HepG2 (cell line): ENCODE measurements around the gene PRDM10. TPM values are rescaled to one million over a fixed set of nuclear protein-coding genes. Genes with fewer than 3 reads are reported as not detected.

ENCODE experiments used
- ATAC-seq: fragments of 200-7000 bp; cut with Tn5 transposase; 3 replicates; pipeline ENCODE4 v1.9.1; 2020; ENCODE audit warnings: mild to moderate bottlenecking, moderate library complexity
- BruUV-seq: library from RNA; stranded (reverse); fragments of 400-500 nt; replicated peaks from 2 replicates; lab custom pipeline; 2021; lab: Mats Ljungman, UMichigan
- CTCF ChIA-PET: fragments of 300-600 bp; formaldehyde crosslinking; extraction: SDS; loops from one replicate; lab custom pipeline; 2021; ENCODE audit warnings: low total read pairs, inconsistent platforms, low intra/inter-chr PET ratio; lab: Yijun Ruan, JAX
- POLR2A ChIA-PET: fragments of 350-600 bp; sonication (Branson Sonifier 250); formaldehyde crosslinking; loops from one replicate; lab custom pipeline; 2020; ENCODE audit warnings: antibody characterized with exemption, inconsistent platforms; lab: Yijun Ruan, JAX
- DNase-seq: peaks from one replicate; pipeline ENCODE4 v3.0.0-alpha.2; 2015; ENCODE audit warnings: low spot score
- FAIRE-seq: peaks from 3 replicates; lab custom pipeline; 2011; peaks lifted over from hg19 to GRCh38; lab: Jason Lieb, UNC
- H2AFZ ChIP-seq: one replicate; pipeline ENCODE4 v1.6.1; 2011; ENCODE audit warnings: low read length, inconsistent platforms
- H3K27ac ChIP-seq: fragments of 300-600 bp; 3 replicates; pipeline ENCODE4 v1.8.0; 2011; ENCODE audit warnings: mixed run types, mild to moderate bottlenecking, mixed read lengths, low read length, inconsistent platforms; ENCODE audit not compliant: insufficient read depth; ENCODE audit errors: extremely low read length
- H3K27me3 ChIP-seq, 2 experiments: fragments of 200-600 bp in 1 of 2; 2 replicates in 1 of 2; 3 replicates in 1 of 2; pipeline versions ENCODE4 v1.6.0 to v1.8.0; 2011; ENCODE audit warnings: low read length in 2 of 2, mild to moderate bottlenecking in 2 of 2, moderate library complexity in 2 of 2, inconsistent platforms in 1 of 2; ENCODE audit not compliant: insufficient read depth in 2 of 2, control insufficient read depth in 1 of 2
- H3K36me3 ChIP-seq, 2 experiments: fragments of 200-600 bp in 1 of 2; replicated peaks in 1 of 2; 2 replicates in 1 of 2; 3 replicates in 1 of 2; pipeline versions ENCODE4 v1.5.1 to v1.8.0; 2011; ENCODE audit warnings: low read length in 2 of 2, inconsistent platforms in 1 of 2; ENCODE audit not compliant: insufficient read depth in 2 of 2, control insufficient read depth in 1 of 2
- H3K4me1 ChIP-seq: 2 replicates; pipeline ENCODE4 v1.5.1; 2012; ENCODE audit warnings: low read length, inconsistent platforms; ENCODE audit not compliant: insufficient read depth
- H3K4me2 ChIP-seq: 2 replicates; pipeline ENCODE4 v1.6.0; 2011; ENCODE audit warnings: low read depth, low read length, inconsistent platforms
- H3K4me3 ChIP-seq, 3 experiments: fragments of 200-600 bp in 1 of 3; sonication (generic), shearing (Covaris generic) in 1 of 3; replicated peaks in 1 of 3; 2 replicates each; pipeline ENCODE4 v1.5.1; 2011 to 2016; ENCODE audit warnings: low read length in 3 of 3, inconsistent platforms in 2 of 3, low read depth in 2 of 3, mild to moderate bottlenecking in 2 of 3, control low read depth in 1 of 3, mixed read lengths in 1 of 3; ENCODE audit not compliant: insufficient read depth in 1 of 3
- H3K79me2 ChIP-seq: one replicate; pipeline ENCODE4 v1.6.1; 2011; ENCODE audit warnings: low read length, inconsistent platforms; ENCODE audit not compliant: insufficient read depth
- H3K9ac ChIP-seq: 2 replicates; pipeline ENCODE4 v1.6.0; 2011; ENCODE audit warnings: mild to moderate bottlenecking, low read depth, low read length, inconsistent platforms; ENCODE audit not compliant: insufficient read depth
- H3K9me3 ChIP-seq: 2 replicates; pipeline ENCODE4 v1.5.1; 2012; ENCODE audit warnings: mild to moderate bottlenecking, low read length
- H4K20me1 ChIP-seq: 2 replicates; pipeline ENCODE4 v1.6.0; 2011; ENCODE audit warnings: inconsistent platforms, mild to moderate bottlenecking, low read length, moderate library complexity; ENCODE audit not compliant: insufficient read depth
- AGO1 ChIP-seq: fragments of 200-400 bp; formaldehyde crosslinking; IDR thresholded peaks from 2 replicates; pipeline ENCODE4 v1.6.1; 2017; ENCODE audit warnings: mild to moderate bottlenecking, low read depth, low read length, moderate library complexity; ENCODE audit not compliant: poor library complexity, severe bottlenecking
- ATF1 ChIP-seq: IDR thresholded peaks from 2 replicates; pipeline ENCODE4 v1.6.1; 2016; ENCODE audit warnings: mild to moderate bottlenecking, control low read depth
- BRCA1 ChIP-seq: sonication (generic); formaldehyde crosslinking; IDR thresholded peaks from 2 replicates; pipeline ENCODE4 v1.4.0; 2020; ENCODE audit warnings: missing genetic modification reagents
- CC2D1A ChIP-seq: sonication (generic); formaldehyde crosslinking; IDR thresholded peaks from 2 replicates; pipeline ENCODE4 v1.8.1; 2023; ENCODE audit warnings: mild to moderate bottlenecking, missing genetic modification reagents
- HES4 ChIP-seq: sonication (generic); formaldehyde crosslinking; IDR thresholded peaks from 2 replicates; pipeline ENCODE4 v1.9.0; 2021; ENCODE audit warnings: mild to moderate bottlenecking, missing genetic modification reagents, borderline replicate concordance
- HHEX ChIP-seq: IDR thresholded peaks from 2 replicates; pipeline ENCODE4 v1.6.1; 2016; ENCODE audit warnings: control low read depth
- HNRNPL ChIP-seq: fragments of 200-400 bp; formaldehyde crosslinking; IDR thresholded peaks from 2 replicates; pipeline ENCODE4 v1.6.1; 2017; ENCODE audit warnings: mild to moderate bottlenecking, low read depth, low read length
- IKZF1 ChIP-seq: fragments of 450-650 bp; IDR thresholded peaks from 2 replicates; pipeline ENCODE4 v1.7.1; 2016
- MED8 ChIP-seq: sonication (generic); formaldehyde crosslinking; IDR thresholded peaks from 2 replicates; pipeline ENCODE4 v1.8.1; 2023; ENCODE audit warnings: mild to moderate bottlenecking, missing genetic modification reagents; ENCODE audit not compliant: insufficient replicate concordance
- PHF8 ChIP-seq: sonication (generic); formaldehyde crosslinking; IDR thresholded peaks from 2 replicates; pipeline ENCODE4 v1.5.0; 2020; ENCODE audit warnings: missing genetic modification reagents
- SALL1 ChIP-seq: sonication (generic); formaldehyde crosslinking; IDR thresholded peaks from 2 replicates; pipeline ENCODE4 v1.8.0; 2022; ENCODE audit warnings: mild to moderate bottlenecking, missing genetic modification reagents
- SP140L ChIP-seq: sonication (generic); formaldehyde crosslinking; IDR thresholded peaks from 2 replicates; pipeline ENCODE4 v1.4.0; 2020; ENCODE audit warnings: missing genetic modification reagents, borderline replicate concordance
- TARDBP ChIP-seq: sonication (generic); formaldehyde crosslinking; IDR thresholded peaks from 2 replicates; pipeline ENCODE4 v1.8.0; 2022; ENCODE audit warnings: mild to moderate bottlenecking, missing genetic modification reagents
- ZBTB38 ChIP-seq: sonication (generic); formaldehyde crosslinking; IDR thresholded peaks from 2 replicates; pipeline ENCODE4 v1.5.1; 2020; ENCODE audit warnings: mild to moderate bottlenecking, missing genetic modification reagents
- WGBS: methylation state at CpG from one replicate; pipeline ENCODE4 v1.1.6; 2017; ENCODE audit warnings: low lambda C conversion rate; 5-methylcytosine and 5-hydroxymethylcytosine counted together
- in situ Hi-C: cut with HindIII; loops from 2 replicates; pipeline ENCODE4 v1.10.0; 2017; ENCODE audit warnings: low pct_unique_long_range_greater_than_20kb; ENCODE audit not compliant: extremely low pct_ligation_motif_present
- intact Hi-C: fragments of 100-400 bp; cut with micrococcal nuclease; formaldehyde crosslinking; loops from one replicate; pipeline ENCODE4 v1.10.0; 2022; ENCODE audit not compliant: unreplicated experiment
- polyA plus RNA-seq, 8 experiments: library from polyadenylated mRNA; depleted of rRNA in 3 of 8; stranded (reverse) in 7 of 8; unstranded in 1 of 8; fragments of >200 nt; fragmentation: Illumina TruSeq in 4 of 8; extraction: Trizol in 4 of 8; gene quantifications; 2 replicates each; pipeline versions ENCODE4 v1.2.1 to v1.2.3, GENCODE V29; 2011 to 2016; ENCODE audit warnings: low read depth in 4 of 8, missing spikeins in 1 of 8, mixed read lengths in 1 of 8; ENCODE audit not compliant: insufficient read depth in 1 of 8
- total RNA-seq, 5 experiments: library from RNA; depleted of rRNA; stranded (reverse); fragments of >200 nt; fragmentation: Illumina TruSeq; extraction: Trizol; gene quantifications; 2 replicates each; pipeline ENCODE4 v1.2.3, GENCODE V29; 2016; ENCODE audit warnings: low read depth in 1 of 5
- TF ChIP-seq, protein P1 (sequence below): sonication (generic); formaldehyde crosslinking; IDR thresholded peaks from 2 replicates; pipeline ENCODE4 v1.4.0; 2020; ENCODE audit warnings: missing genetic modification reagents, borderline replicate concordance
- TF ChIP-seq, protein P2 (sequence below): sonication (generic); formaldehyde crosslinking; IDR thresholded peaks from 2 replicates; pipeline ENCODE4 v1.9.0; 2022; ENCODE audit warnings: missing genetic modification reagents, mild to moderate bottlenecking, borderline replicate concordance
- TF ChIP-seq, protein P3 (sequence below): sonication (generic); formaldehyde crosslinking; IDR thresholded peaks from 2 replicates; pipeline ENCODE4 v1.4.0; 2020; ENCODE audit warnings: missing genetic modification reagents

PRDM10 gene
- total and polyA plus RNA-seq, 2 of the 13 experiments (the other 11 are each of a cell fraction or from before 2014, with no cell fraction given) = 5.7 to 5.8 TPM

GRCh38 chr11:129975543-129975942, 27.1 kb downstream of the PRDM10 start:
- DNase-seq (no peak), ATAC-seq (no peak), FAIRE-seq (no peak)
- WGBS = no CpG with 5 or more reads among the region's 2 CpGs
- BruUV-seq = no TSS peak
- Histone ChIP-seq H3K4me3 (no peak overlapping the region), H3K9me3 (no peaks in the 10 kb centered on the region), H3K4me1 (peaks cover 31% of the 10 kb centered on the region), H3K27me3 (no peaks in the 10 kb centered on the region), H3K79me2 (no peaks in the 10 kb centered on the region), H3K36me3 (no peaks in the 10 kb centered on the region), H3K27ac (no peak overlapping the region), H3K4me2 (no peak overlapping the region), H3K9ac (no peak overlapping the region), H2AFZ (no peak overlapping the region), H4K20me1 (no peaks in the 10 kb centered on the region)
- ChIA-PET CTCF (no interaction called here), POLR2A (interaction anchor here (1.1 kb wide), 1 partner anchor 27 kb away, joined by 3 read pairs; the partner anchor contains the start of gene PRDM10)
- intact Hi-C loops (no loop called here), in situ Hi-C loops (no loop called here)
- no peak for TF ChIP-seq HHEX (CRISPR knock-in tag)
- TF ChIP-seq BRCA1 (CRISPR knock-in tag) = no peak
- TF ChIP-seq HES4 (CRISPR knock-in tag) = no peak
- TF ChIP-seq ZBTB38 (CRISPR knock-in tag) = no peak

- in situ Hi-C loops (no loop called here), intact Hi-C loops (no loop called here)
- ChIA-PET CTCF (no interaction called here), POLR2A (interaction anchor here (3.8 kb wide), 1 partner anchor 27 kb away, joined by 43 read pairs; the partner anchor contains the start of gene PRDM10)
- no peaks in the 10 kb centered on the region for H3K79me2 ChIP-seq
- no TSS peak for BruUV-seq
- H3K4me2 ChIP-seq = no peak overlapping the region
- no peak overlapping the region for H3K9ac ChIP-seq
- H3K4me1 ChIP-seq = peaks cover 26% of the 10 kb centered on the region
- no peak for ATAC-seq
- no peak overlapping the region for H2AFZ ChIP-seq
- no peaks in the 10 kb centered on the region for H3K27me3 ChIP-seq
- H3K9me3 ChIP-seq = no peaks in the 10 kb centered on the region
- no peak for FAIRE-seq
- no peak for DNase-seq
- H3K27ac ChIP-seq = no peak overlapping the region
- H3K4me3 ChIP-seq = no peak overlapping the region
- no peaks in the 10 kb centered on the region for H4K20me1 ChIP-seq
- H3K36me3 ChIP-seq = no peaks in the 10 kb centered on the region
- 92% methylated on average over 11 of the region's 11 CpGs for WGBS
- TF ChIP-seq, protein P1, sequence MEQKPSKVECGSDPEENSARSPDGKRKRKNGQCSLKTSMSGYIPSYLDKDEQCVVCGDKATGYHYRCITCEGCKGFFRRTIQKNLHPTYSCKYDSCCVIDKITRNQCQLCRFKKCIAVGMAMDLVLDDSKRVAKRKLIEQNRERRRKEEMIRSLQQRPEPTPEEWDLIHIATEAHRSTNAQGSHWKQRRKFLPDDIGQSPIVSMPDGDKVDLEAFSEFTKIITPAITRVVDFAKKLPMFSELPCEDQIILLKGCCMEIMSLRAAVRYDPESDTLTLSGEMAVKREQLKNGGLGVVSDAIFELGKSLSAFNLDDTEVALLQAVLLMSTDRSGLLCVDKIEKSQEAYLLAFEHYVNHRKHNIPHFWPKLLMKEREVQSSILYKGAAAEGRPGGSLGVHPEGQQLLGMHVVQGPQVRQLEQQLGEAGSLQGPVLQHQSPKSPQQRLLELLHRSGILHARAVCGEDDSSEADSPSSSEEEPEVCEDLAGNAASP (CRISPR knock-in tag) = no peak
- TF ChIP-seq, protein P2, sequence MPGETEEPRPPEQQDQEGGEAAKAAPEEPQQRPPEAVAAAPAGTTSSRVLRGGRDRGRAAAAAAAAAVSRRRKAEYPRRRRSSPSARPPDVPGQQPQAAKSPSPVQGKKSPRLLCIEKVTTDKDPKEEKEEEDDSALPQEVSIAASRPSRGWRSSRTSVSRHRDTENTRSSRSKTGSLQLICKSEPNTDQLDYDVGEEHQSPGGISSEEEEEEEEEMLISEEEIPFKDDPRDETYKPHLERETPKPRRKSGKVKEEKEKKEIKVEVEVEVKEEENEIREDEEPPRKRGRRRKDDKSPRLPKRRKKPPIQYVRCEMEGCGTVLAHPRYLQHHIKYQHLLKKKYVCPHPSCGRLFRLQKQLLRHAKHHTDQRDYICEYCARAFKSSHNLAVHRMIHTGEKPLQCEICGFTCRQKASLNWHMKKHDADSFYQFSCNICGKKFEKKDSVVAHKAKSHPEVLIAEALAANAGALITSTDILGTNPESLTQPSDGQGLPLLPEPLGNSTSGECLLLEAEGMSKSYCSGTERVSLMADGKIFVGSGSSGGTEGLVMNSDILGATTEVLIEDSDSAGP = no peak
- TF ChIP-seq SALL1 (CRISPR knock-in tag) = no peak
- TF ChIP-seq CC2D1A (CRISPR knock-in tag) = no peak
- no peak for TF ChIP-seq ATF1 (CRISPR knock-in tag)
- TF ChIP-seq TARDBP = no peak
- no peak for TF ChIP-seq MED8 (CRISPR knock-in tag)
- no peak for TF ChIP-seq IKZF1
- TF ChIP-seq, protein P3, sequence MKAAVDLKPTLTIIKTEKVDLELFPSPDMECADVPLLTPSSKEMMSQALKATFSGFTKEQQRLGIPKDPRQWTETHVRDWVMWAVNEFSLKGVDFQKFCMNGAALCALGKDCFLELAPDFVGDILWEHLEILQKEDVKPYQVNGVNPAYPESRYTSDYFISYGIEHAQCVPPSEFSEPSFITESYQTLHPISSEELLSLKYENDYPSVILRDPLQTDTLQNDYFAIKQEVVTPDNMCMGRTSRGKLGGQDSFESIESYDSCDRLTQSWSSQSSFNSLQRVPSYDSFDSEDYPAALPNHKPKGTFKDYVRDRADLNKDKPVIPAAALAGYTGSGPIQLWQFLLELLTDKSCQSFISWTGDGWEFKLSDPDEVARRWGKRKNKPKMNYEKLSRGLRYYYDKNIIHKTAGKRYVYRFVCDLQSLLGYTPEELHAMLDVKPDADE = no peak
- TF ChIP-seq PHF8 (CRISPR knock-in tag) = no peak
- TF ChIP-seq HNRNPL = no peak
- no peak for TF ChIP-seq SP140L (CRISPR knock-in tag)
- no peak for TF ChIP-seq AGO1
These were observed 28.0 kb downstream of the PRDM10 start for GRCh38 chr11:129974672-129975071.
